ENCODE measurements around the gene SNAP91. TPM values are rescaled to one million over a fixed set of nuclear protein-coding genes. Genes with fewer than 3 reads are reported as not detected.
"Not testable (repeated sequence)": the region's sequence is repeated elsewhere in the genome, so short reads cannot be mapped to it uniquely, and the experiment has no call there.

SNAP91 gene, protein sequence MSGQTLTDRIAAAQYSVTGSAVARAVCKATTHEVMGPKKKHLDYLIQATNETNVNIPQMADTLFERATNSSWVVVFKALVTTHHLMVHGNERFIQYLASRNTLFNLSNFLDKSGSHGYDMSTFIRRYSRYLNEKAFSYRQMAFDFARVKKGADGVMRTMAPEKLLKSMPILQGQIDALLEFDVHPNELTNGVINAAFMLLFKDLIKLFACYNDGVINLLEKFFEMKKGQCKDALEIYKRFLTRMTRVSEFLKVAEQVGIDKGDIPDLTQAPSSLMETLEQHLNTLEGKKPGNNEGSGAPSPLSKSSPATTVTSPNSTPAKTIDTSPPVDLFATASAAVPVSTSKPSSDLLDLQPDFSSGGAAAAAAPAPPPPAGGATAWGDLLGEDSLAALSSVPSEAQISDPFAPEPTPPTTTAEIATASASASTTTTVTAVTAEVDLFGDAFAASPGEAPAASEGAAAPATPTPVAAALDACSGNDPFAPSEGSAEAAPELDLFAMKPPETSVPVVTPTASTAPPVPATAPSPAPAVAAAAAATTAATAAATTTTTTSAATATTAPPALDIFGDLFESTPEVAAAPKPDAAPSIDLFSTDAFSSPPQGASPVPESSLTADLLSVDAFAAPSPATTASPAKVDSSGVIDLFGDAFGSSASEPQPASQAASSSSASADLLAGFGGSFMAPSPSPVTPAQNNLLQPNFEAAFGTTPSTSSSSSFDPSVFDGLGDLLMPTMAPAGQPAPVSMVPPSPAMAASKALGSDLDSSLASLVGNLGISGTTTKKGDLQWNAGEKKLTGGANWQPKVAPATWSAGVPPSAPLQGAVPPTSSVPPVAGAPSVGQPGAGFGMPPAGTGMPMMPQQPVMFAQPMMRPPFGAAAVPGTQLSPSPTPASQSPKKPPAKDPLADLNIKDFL
- not detected for polyA plus RNA-seq (2013)

DNA sequence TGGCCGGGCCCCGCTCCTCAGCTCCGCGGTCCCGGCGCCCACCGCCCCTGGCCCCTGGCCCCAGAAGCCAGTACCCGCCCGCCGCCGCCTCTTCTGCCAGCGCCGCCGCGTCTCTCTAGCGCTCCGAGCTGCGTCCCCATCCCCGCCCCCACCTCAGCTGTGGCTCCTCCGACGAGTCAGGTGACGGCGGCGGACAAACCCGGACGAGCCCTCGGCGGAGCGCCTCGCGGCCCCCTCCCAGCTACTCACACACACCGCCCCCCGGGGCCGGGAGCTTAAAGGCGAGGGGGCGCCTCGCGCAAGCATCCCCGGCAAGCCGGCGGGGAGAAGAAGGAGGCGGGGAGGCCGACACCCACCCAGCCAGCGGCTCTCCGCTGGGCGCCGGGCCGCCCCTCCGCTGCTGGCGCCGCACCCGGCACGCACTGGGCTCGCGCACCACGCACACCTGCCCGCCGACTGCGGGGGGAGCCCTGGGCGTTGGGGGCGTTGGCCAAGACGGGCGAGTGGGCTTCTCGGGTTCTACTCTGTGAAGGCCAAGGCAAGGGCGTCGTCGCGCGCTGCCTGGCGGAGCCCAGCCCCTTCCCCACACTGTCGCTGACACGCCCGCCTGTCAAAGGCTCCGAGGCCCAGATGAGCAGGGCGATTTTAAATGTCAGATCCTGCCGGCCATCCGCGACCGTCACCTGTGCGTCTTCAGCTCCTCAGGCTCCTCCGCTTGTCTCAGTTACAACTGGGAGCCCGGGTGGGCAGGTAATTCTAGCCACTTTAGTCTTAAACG is at the start of gene SNAP91:
Gene SNAP91 (minus strand): TSS at position 132 of the 778 bp plus-strand sequence. CDS start 1,174 bp downstream, outside the sequence.
- CTCF ChIA-PET, result no interaction called here
- 2% methylated on average over 82 of the region's 83 CpGs for WGBS (ENCODE audit: insufficient coverage)
- DNase-seq, result peak in 2 of 3 donors; percentile 46 to 54
- Histone ChIP-seq H3K27ac (ENCODE audit: insufficient read depth in 1 of 2, low read depth in 1 of 2, low read length in 2 of 2, poor library complexity in 1 of 2, severe bottlenecking in 2 of 2) (no peak within 1 kb of the TSS), H3K9me3 (ENCODE audit: control extremely low read depth in 1 of 5, control insufficient read depth in 4 of 5, insufficient read depth in 2 of 5, low read depth in 1 of 5, low read length in 4 of 5) (peaks cover 0 to 18% (median 6%) of the 10 kb centered on the region in 5 experiments), H3K4me1 (ENCODE audit: control extremely low read depth in 1 of 4, control insufficient read depth in 4 of 4, insufficient read depth in 4 of 4, low read length in 3 of 4) (peaks cover 0 to 18% (median 13%) of the 10 kb centered on the region in 4 experiments), H3K27me3 (replicated peaks in 2 of 5; ENCODE audit: control insufficient read depth in 4 of 5, insufficient read depth in 5 of 5, low read length in 4 of 5) (peaks cover 17 to 68% (median 28%) of the 10 kb centered on the region in 5 experiments), H3K36me3 (ENCODE audit: control insufficient read depth in 4 of 4, insufficient read depth in 4 of 4, low read length in 3 of 4) (no peaks in the 10 kb centered on the region), H3K4me3 (ENCODE audit: control insufficient read depth in 1 of 7, extremely low read depth in 1 of 7, insufficient read depth in 4 of 7, low read depth in 2 of 7, low read length in 6 of 7) (peak within 1 kb of the TSS; percentile 0 to 72 (median 54))
- POLR2A ChIA-PET, result no interaction called here

GRCh38 chr6:83758533-83758932 is 49.6 kb upstream of the SNAP91 start:
- no peak overlapping the region for H3K27ac ChIP-seq (ENCODE audit: insufficient read depth in 1 of 2, low read depth in 1 of 2, low read length in 2 of 2, poor library complexity in 1 of 2, severe bottlenecking in 2 of 2)
- H3K36me3 ChIP-seq (ENCODE audit: control insufficient read depth in 4 of 4, insufficient read depth in 4 of 4, low read length in 3 of 4), result no peaks in the 10 kb centered on the region
- no peaks in the 10 kb centered on the region for H3K4me1 ChIP-seq (ENCODE audit: control extremely low read depth in 1 of 4, control insufficient read depth in 4 of 4, insufficient read depth in 4 of 4, low read length in 3 of 4)
- peaks cover 0 to 18% (median 3%) of the 10 kb centered on the region in 5 experiments for H3K9me3 ChIP-seq (ENCODE audit: control extremely low read depth in 1 of 5, control insufficient read depth in 4 of 5, insufficient read depth in 2 of 5, low read depth in 1 of 5, low read length in 4 of 5)
- no peak overlapping the region for H3K4me3 ChIP-seq (ENCODE audit: control insufficient read depth in 1 of 7, extremely low read depth in 1 of 7, insufficient read depth in 4 of 7, low read depth in 2 of 7, low read length in 6 of 7)
- no peak for DNase-seq
- ChIA-PET POLR2A (no interaction called here), CTCF (no interaction called here)
- H3K27me3 ChIP-seq (replicated peaks in 2 of 5; ENCODE audit: control insufficient read depth in 4 of 5, insufficient read depth in 5 of 5, low read length in 4 of 5), result no peaks in the 10 kb centered on the region

DNA sequence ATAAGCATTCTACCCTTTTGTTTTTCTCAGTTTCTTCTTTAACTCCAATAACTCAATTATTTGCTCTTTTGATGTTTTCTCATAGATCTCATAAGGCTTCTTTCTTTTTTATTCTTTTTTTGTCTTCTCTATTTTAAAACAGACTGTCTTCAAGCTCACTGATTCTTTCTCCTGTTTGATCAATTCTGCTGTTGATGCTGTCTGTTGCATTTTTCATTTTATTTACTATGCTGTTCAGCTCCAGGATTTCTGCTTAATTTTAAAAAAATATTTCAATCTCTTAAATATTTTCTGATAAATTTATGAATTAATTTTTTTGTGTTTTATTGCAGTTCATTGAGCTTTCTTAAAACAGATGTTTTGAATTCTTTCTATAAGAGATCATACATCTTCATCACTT is 48.1 kb upstream of the SNAP91 start:
- DNase-seq, result no peak
- CTCF ChIA-PET, result no interaction called here
- Histone ChIP-seq H3K27ac (ENCODE audit: insufficient read depth in 1 of 2, low read depth in 1 of 2, low read length in 2 of 2, poor library complexity in 1 of 2, severe bottlenecking in 2 of 2) (no peak overlapping the region), H3K36me3 (ENCODE audit: control insufficient read depth in 4 of 4, insufficient read depth in 4 of 4, low read length in 3 of 4) (no peaks in the 10 kb centered on the region), H3K9me3 (ENCODE audit: control extremely low read depth in 1 of 5, control insufficient read depth in 4 of 5, insufficient read depth in 2 of 5, low read depth in 1 of 5, low read length in 4 of 5) (peaks cover 0 to 18% (median 3%) of the 10 kb centered on the region in 5 experiments), H3K27me3 (replicated peaks in 2 of 5; ENCODE audit: control insufficient read depth in 4 of 5, insufficient read depth in 5 of 5, low read length in 4 of 5) (no peaks in the 10 kb centered on the region), H3K4me1 (ENCODE audit: control extremely low read depth in 1 of 4, control insufficient read depth in 4 of 4, insufficient read depth in 4 of 4, low read length in 3 of 4) (no peaks in the 10 kb centered on the region), H3K4me3 (ENCODE audit: control insufficient read depth in 1 of 7, extremely low read depth in 1 of 7, insufficient read depth in 4 of 7, low read depth in 2 of 7, low read length in 6 of 7) (no peak overlapping the region)
- POLR2A ChIA-PET, result no interaction called here

- POLR2A ChIA-PET, result no interaction called here
- H3K4me1 ChIP-seq (ENCODE audit: control extremely low read depth in 1 of 4, control insufficient read depth in 4 of 4, insufficient read depth in 4 of 4, low read length in 3 of 4), result no peaks in the 10 kb centered on the region
- CTCF ChIA-PET, result no interaction called here
- H3K27me3 ChIP-seq (replicated peaks in 2 of 5; ENCODE audit: control insufficient read depth in 4 of 5, insufficient read depth in 5 of 5, low read length in 4 of 5), result no peaks in the 10 kb centered on the region
- no peak overlapping the region for H3K4me3 ChIP-seq (ENCODE audit: control insufficient read depth in 1 of 7, extremely low read depth in 1 of 7, insufficient read depth in 4 of 7, low read depth in 2 of 7, low read length in 6 of 7)
- peaks cover 0 to 18% (median 3%) of the 10 kb centered on the region in 5 experiments for H3K9me3 ChIP-seq (ENCODE audit: control extremely low read depth in 1 of 5, control insufficient read depth in 4 of 5, insufficient read depth in 2 of 5, low read depth in 1 of 5, low read length in 4 of 5)
- WGBS (ENCODE audit: insufficient coverage), result no CpG with 5 or more reads among the region's 2 CpGs
- no peaks in the 10 kb centered on the region for H3K36me3 ChIP-seq (ENCODE audit: control insufficient read depth in 4 of 4, insufficient read depth in 4 of 4, low read length in 3 of 4)
- no peak overlapping the region for H3K27ac ChIP-seq (ENCODE audit: insufficient read depth in 1 of 2, low read depth in 1 of 2, low read length in 2 of 2, poor library complexity in 1 of 2, severe bottlenecking in 2 of 2)
- no peak for DNase-seq
Observed at GRCh38 chr6:83756565-83756964, 47.7 kb upstream of the SNAP91 start.

GRCh38 chr6:83752375-83752774 is 43.5 kb upstream of the SNAP91 start:
- peaks cover 0 to 11% (median 0%) of the 10 kb centered on the region in 5 experiments for H3K9me3 ChIP-seq (ENCODE audit: control extremely low read depth in 1 of 5, control insufficient read depth in 4 of 5, insufficient read depth in 2 of 5, low read depth in 1 of 5, low read length in 4 of 5)
- DNase-seq; H3K4me1 ChIP-seq (ENCODE audit: control extremely low read depth in 1 of 4, control insufficient read depth in 4 of 4, insufficient read depth in 4 of 4, low read length in 3 of 4); H3K27me3 ChIP-seq (replicated peaks in 2 of 5; ENCODE audit: control insufficient read depth in 4 of 5, insufficient read depth in 5 of 5, low read length in 4 of 5); CTCF ChIA-PET; H3K4me3 ChIP-seq (ENCODE audit: control insufficient read depth in 1 of 7, extremely low read depth in 1 of 7, insufficient read depth in 4 of 7, low read depth in 2 of 7, low read length in 6 of 7); H3K27ac ChIP-seq (ENCODE audit: insufficient read depth in 1 of 2, low read depth in 1 of 2, low read length in 2 of 2, poor library complexity in 1 of 2, severe bottlenecking in 2 of 2); POLR2A ChIA-PET; H3K36me3 ChIP-seq (ENCODE audit: control insufficient read depth in 4 of 4, insufficient read depth in 4 of 4, low read length in 3 of 4): not testable (repeated sequence)
- 100% methylated on average over 1 of the region's 5 CpGs for WGBS (ENCODE audit: insufficient coverage)

DNA sequence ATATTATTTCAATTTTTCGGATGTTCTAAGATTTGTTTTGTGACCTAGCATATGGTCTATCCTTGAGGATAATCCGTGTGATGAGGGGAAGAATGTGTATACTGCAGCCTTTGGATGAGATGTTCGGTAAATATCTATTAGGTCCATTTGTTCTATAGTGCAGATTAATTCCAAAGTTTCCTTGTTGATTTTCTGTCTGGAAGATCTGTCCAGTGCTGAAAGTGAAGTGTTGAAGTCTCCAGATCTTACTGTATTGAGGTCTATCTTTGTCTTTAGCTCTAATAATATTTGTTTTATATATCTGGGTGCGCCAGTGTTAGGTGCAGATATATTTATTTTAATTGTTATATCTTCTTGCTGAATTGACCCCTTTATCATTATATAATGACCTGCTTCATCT is 32.2 kb upstream of the SNAP91 start:
- POLR2A ChIA-PET, result no interaction called here
- DNase-seq, result no peak
- no peaks in the 10 kb centered on the region for H3K36me3 ChIP-seq (ENCODE audit: control insufficient read depth in 4 of 4, insufficient read depth in 4 of 4, low read length in 3 of 4)
- 94% methylated on average over 3 of the region's 4 CpGs for WGBS (ENCODE audit: insufficient coverage)
- H3K4me3 ChIP-seq (ENCODE audit: control insufficient read depth in 1 of 7, extremely low read depth in 1 of 7, insufficient read depth in 4 of 7, low read depth in 2 of 7, low read length in 6 of 7), result no peak overlapping the region
- CTCF ChIA-PET, result no interaction called here
- H3K27ac ChIP-seq (ENCODE audit: insufficient read depth in 1 of 2, low read depth in 1 of 2, low read length in 2 of 2, poor library complexity in 1 of 2, severe bottlenecking in 2 of 2), result no peak overlapping the region
- H3K4me1 ChIP-seq (ENCODE audit: control extremely low read depth in 1 of 4, control insufficient read depth in 4 of 4, insufficient read depth in 4 of 4, low read length in 3 of 4), result no peaks in the 10 kb centered on the region
- no peaks in the 10 kb centered on the region for H3K27me3 ChIP-seq (replicated peaks in 2 of 5; ENCODE audit: control insufficient read depth in 4 of 5, insufficient read depth in 5 of 5, low read length in 4 of 5)
- peaks cover 0 to 4% (median 0%) of the 10 kb centered on the region in 5 experiments for H3K9me3 ChIP-seq (ENCODE audit: control extremely low read depth in 1 of 5, control insufficient read depth in 4 of 5, insufficient read depth in 2 of 5, low read depth in 1 of 5, low read length in 4 of 5)

All from common myeloid progenitor, CD34-positive (primary cell).